ENCODE measurements around the gene EREG.

GRCh38 chr4:74400395-74400794, 35.5 kb downstream of the EREG start:
- no peak for TF ChIP-seq SUZ12 (IDR thresholded peaks at IDR 0.05; ENCODE audit: unreplicated experiment)
- TF ChIP-seq CTCF (IDR thresholded peaks at IDR 0.05 in 2 of 3, conservative IDR thresholded peaks at IDR 0.05 in 1 of 3; ENCODE audit: control insufficient read depth in 2 of 3, extremely low read depth in 1 of 3, insufficient read depth in 1 of 3, low read depth in 3 of 3, low read length in 3 of 3), result no peak
- TF ChIP-seq POLR2A (IDR thresholded peaks at IDR 0.05; ENCODE audit: low read depth, low read length), result no peak
- TF ChIP-seq CHD4 (IDR thresholded peaks at IDR 0.05), result no peak
- TF ChIP-seq REST (IDR thresholded peaks at IDR 0.05; ENCODE audit: low read depth, low read length), result no peak
- no peak for TF ChIP-seq SMAD1 (IDR thresholded peaks at IDR 0.05; ENCODE audit: low read depth, partially characterized antibody)
- no peak for TF ChIP-seq SIN3A (IDR thresholded peaks at IDR 0.05; ENCODE audit: low read depth, low read length)
- TF ChIP-seq SIX5 (IDR thresholded peaks at IDR 0.05; ENCODE audit: low read depth, low read length, severe bottlenecking), result no peak
- TF ChIP-seq TCF7 (IDR thresholded peaks at IDR 0.05; ENCODE audit: borderline replicate concordance), result no peak
- no peak for TF ChIP-seq NRF1 (conservative IDR thresholded peaks at IDR 0.05; ENCODE audit: low read depth, low read length)
- no peak for TF ChIP-seq SMAD5 (IDR thresholded peaks at IDR 0.05; ENCODE audit: low read depth)
- no peak for TF ChIP-seq IRF3 (IDR thresholded peaks at IDR 0.05)
- no peak for TF ChIP-seq RAD21 (IDR thresholded peaks at IDR 0.05; ENCODE audit: insufficient read depth, low read depth, low read length)

All from GM12878 (cell line).